ENCODE measurements around the gene PRRT3. TPM values are rescaled to one million over a fixed set of nuclear protein-coding genes. Genes with fewer than 3 reads are reported as not detected.

PRRT3 gene
- total and polyA plus RNA-seq, 9 of the 15 experiments (the other 6 are each of a cell fraction or from before 2014, with no cell fraction given), result 0.06 to 1.9 (median 1.2) TPM

DNA sequence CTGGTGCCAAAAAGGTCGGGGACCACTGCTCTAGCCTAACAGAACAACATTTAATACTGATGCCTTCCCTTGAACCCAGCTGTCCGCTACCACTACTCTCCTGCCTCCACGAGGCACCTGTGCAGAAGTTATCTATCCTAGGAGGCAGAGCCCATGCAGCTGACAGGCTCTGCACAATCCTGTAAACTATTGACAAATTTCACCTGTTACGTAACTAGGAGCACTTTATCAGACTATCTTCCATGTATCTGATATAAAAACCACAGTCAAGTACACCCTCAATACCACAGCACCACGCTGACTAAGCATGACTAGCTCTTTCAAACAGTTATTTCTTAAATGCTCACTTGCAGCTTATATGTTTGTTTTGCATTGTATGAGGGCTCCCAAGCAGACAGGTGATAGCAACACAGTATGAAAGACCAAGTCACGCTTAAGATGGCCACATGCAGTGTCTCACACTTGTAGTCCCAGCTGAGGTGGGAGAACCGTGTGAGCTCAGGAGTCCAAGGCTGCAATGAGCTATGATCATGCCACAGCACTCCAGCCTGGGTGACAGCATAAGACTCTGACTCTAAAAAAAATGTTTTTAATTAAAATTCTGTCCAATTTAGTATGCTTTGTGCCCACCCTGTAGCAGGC is 39.8 kb downstream of the PRRT3 start:
- peak in 1 of 4 experiments; percentile 46 for DNase-seq (ENCODE audit: extremely low read depth in 1 of 4, low spot score in 3 of 4)
- peak overlapping the region in 1 of 2 experiments; percentile 63; a peak in 1 of 4 replicates for H3K9ac ChIP-seq (ENCODE audit: insufficient read depth in 1 of 2, low read depth in 2 of 2, low read length in 2 of 2)
- in situ Hi-C loops (cut with MboI), result no loop called here
- ChIA-PET CTCF (ENCODE audit: low intra/inter-chr PET ratio) (no interaction called here), POLR2A (interaction anchor here (0.6 to 3.6 kb wide), 12 partner anchors 10 to 516 kb away, joined by 3 to 28 read pairs (median 4); partner anchors contain the start of genes CRELD1 and IL17RE)
- no peaks in the 10 kb centered on the region for H4K20me1 ChIP-seq (replicated peaks; ENCODE audit: control insufficient read depth, insufficient read depth, low read length)
- ATAC-seq, result peak; percentile 16
- 14% methylated on average over 7 of the region's 7 CpGs for WGBS (ENCODE audit: insufficient coverage, low coverage, missing lambda C conversion rate)
- H3K79me2 ChIP-seq (ENCODE audit: control insufficient read depth, insufficient read depth, low read length), result no peaks in the 10 kb centered on the region
- H3K27ac ChIP-seq (ENCODE audit: extremely low read depth, low read depth, low read length), result peak overlapping the region; percentile 45; the same call in 1 of the 3 replicates
- H3K4me1 ChIP-seq (replicated peaks in 1 of 2; ENCODE audit: control insufficient read depth in 2 of 2, insufficient read depth in 2 of 2, low read length in 2 of 2), result peaks cover 26 to 39% of the 10 kb centered on the region in 2 experiments
- no peaks in the 10 kb centered on the region for H3K9me3 ChIP-seq (replicated peaks; ENCODE audit: control insufficient read depth, insufficient read depth, low read depth, low read length)
- H3K9me1 ChIP-seq (ENCODE audit: control insufficient read depth, insufficient read depth, low read length), result peaks cover 2% of the 10 kb centered on the region
- no peak overlapping the region for H3K4me3 ChIP-seq
- H2AFZ ChIP-seq (ENCODE audit: low read depth, low read length), result peak overlapping the region; percentile 3
- H3K27me3 ChIP-seq (ENCODE audit: control insufficient read depth in 2 of 2, insufficient read depth in 2 of 2, low read length in 2 of 2), result no peaks in the 10 kb centered on the region
- no peak for FAIRE-seq
- intact Hi-C loops (cut with micrococcal nuclease), result no loop called here
- H3K36me3 ChIP-seq (ENCODE audit: control insufficient read depth, insufficient read depth, low read length), result no peaks in the 10 kb centered on the region
- peak overlapping the region; percentile 47; the same call in 1 of the 2 replicates for H3K4me2 ChIP-seq (ENCODE audit: insufficient read depth, low read length)
- BruUV-seq (replicated peaks), result no TSS peak
- TF ChIP-seq KDM1A (IDR thresholded peaks at IDR 0.05) (peak; percentile 27 to 52; a peak in 1 of 4 replicates), MTA1 (IDR thresholded peaks at IDR 0.05; ENCODE audit: borderline replicate concordance) (peak; percentile 60; the same call in 1 of the 2 replicates), FOXP1 (CRISPR knock-in tag; IDR thresholded peaks at IDR 0.05) (no peak), RCOR1 (IDR thresholded peaks at IDR 0.05; ENCODE audit: borderline replicate concordance in 1 of 2, low read depth in 2 of 2, low read length in 2 of 2) (peak in 1 of 2 experiments; percentile 61; a peak in 2 of 4 replicates), MAFG (tag; conservative IDR thresholded peaks at IDR 0.05) (peak; percentile 92), ATF1 (CRISPR knock-in tag; IDR thresholded peaks at IDR 0.05) (no peak), ATF1 (tag; IDR thresholded peaks at IDR 0.05) (peak; percentile 39; the same call in 1 of the 2 replicates)
- TF ChIP-seq, protein P1, sequence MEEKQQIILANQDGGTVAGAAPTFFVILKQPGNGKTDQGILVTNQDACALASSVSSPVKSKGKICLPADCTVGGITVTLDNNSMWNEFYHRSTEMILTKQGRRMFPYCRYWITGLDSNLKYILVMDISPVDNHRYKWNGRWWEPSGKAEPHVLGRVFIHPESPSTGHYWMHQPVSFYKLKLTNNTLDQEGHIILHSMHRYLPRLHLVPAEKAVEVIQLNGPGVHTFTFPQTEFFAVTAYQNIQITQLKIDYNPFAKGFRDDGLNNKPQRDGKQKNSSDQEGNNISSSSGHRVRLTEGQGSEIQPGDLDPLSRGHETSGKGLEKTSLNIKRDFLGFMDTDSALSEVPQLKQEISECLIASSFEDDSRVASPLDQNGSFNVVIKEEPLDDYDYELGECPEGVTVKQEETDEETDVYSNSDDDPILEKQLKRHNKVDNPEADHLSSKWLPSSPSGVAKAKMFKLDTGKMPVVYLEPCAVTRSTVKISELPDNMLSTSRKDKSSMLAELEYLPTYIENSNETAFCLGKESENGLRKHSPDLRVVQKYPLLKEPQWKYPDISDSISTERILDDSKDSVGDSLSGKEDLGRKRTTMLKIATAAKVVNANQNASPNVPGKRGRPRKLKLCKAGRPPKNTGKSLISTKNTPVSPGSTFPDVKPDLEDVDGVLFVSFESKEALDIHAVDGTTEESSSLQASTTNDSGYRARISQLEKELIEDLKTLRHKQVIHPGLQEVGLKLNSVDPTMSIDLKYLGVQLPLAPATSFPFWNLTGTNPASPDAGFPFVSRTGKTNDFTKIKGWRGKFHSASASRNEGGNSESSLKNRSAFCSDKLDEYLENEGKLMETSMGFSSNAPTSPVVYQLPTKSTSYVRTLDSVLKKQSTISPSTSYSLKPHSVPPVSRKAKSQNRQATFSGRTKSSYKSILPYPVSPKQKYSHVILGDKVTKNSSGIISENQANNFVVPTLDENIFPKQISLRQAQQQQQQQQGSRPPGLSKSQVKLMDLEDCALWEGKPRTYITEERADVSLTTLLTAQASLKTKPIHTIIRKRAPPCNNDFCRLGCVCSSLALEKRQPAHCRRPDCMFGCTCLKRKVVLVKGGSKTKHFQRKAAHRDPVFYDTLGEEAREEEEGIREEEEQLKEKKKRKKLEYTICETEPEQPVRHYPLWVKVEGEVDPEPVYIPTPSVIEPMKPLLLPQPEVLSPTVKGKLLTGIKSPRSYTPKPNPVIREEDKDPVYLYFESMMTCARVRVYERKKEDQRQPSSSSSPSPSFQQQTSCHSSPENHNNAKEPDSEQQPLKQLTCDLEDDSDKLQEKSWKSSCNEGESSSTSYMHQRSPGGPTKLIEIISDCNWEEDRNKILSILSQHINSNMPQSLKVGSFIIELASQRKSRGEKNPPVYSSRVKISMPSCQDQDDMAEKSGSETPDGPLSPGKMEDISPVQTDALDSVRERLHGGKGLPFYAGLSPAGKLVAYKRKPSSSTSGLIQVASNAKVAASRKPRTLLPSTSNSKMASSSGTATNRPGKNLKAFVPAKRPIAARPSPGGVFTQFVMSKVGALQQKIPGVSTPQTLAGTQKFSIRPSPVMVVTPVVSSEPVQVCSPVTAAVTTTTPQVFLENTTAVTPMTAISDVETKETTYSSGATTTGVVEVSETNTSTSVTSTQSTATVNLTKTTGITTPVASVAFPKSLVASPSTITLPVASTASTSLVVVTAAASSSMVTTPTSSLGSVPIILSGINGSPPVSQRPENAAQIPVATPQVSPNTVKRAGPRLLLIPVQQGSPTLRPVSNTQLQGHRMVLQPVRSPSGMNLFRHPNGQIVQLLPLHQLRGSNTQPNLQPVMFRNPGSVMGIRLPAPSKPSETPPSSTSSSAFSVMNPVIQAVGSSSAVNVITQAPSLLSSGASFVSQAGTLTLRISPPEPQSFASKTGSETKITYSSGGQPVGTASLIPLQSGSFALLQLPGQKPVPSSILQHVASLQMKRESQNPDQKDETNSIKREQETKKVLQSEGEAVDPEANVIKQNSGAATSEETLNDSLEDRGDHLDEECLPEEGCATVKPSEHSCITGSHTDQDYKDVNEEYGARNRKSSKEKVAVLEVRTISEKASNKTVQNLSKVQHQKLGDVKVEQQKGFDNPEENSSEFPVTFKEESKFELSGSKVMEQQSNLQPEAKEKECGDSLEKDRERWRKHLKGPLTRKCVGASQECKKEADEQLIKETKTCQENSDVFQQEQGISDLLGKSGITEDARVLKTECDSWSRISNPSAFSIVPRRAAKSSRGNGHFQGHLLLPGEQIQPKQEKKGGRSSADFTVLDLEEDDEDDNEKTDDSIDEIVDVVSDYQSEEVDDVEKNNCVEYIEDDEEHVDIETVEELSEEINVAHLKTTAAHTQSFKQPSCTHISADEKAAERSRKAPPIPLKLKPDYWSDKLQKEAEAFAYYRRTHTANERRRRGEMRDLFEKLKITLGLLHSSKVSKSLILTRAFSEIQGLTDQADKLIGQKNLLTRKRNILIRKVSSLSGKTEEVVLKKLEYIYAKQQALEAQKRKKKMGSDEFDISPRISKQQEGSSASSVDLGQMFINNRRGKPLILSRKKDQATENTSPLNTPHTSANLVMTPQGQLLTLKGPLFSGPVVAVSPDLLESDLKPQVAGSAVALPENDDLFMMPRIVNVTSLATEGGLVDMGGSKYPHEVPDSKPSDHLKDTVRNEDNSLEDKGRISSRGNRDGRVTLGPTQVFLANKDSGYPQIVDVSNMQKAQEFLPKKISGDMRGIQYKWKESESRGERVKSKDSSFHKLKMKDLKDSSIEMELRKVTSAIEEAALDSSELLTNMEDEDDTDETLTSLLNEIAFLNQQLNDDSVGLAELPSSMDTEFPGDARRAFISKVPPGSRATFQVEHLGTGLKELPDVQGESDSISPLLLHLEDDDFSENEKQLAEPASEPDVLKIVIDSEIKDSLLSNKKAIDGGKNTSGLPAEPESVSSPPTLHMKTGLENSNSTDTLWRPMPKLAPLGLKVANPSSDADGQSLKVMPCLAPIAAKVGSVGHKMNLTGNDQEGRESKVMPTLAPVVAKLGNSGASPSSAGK (IDR thresholded peaks at IDR 0.05), result peak; percentile 25; the same call in 1 of the 2 replicates

All from K562 (cell line).